GM19324 (cell line): ENCODE data around the gene PILRB.
"Not testable (repeated sequence)": the region's sequence is repeated elsewhere in the genome, so short reads cannot be mapped to it uniquely, and the experiment has no call there.

Source experiments
- ATAC-seq: cut with Tn5 transposase; IDR thresholded peaks from one replicate; pipeline ENCODE4 v1.9.1; 2021; ENCODE audit warnings: mild to moderate bottlenecking, moderate library complexity; ENCODE audit not compliant: unreplicated experiment, low FRiP score

Gene PILRB

DNA sequence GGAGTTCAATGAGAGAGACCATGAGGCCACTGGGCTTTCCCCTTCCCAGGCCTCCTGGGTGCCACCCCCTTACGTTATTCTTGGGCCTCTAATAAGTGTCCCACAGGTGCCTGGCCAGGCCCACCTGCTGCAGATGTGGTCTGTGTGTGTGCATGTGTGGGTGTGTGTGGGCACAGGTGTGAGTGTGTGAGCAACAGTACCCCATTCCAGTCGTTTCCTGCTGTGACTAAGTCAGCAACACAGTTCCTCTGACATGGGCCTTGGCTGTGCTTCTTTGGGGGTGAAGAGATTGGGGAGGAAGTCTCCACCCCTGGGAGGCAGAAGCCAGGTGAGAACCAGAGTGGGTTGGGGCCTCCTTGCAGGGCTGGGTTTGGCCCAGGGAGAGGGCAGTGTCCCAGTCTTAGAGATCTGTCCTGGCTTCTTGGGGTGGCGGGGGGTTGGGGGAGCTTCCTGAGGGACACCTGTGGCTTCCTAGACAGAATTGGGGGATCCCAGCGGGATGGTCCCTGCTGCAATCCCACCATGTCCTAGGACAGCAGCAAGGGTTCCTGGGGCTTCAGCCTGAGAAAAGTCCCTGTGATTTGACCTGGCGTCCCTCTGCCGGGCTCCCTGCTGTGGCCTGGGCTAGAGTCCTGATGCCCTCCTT lies 4.1 kb upstream of the PILRB start:
- ATAC-seq = no peak

DNA sequence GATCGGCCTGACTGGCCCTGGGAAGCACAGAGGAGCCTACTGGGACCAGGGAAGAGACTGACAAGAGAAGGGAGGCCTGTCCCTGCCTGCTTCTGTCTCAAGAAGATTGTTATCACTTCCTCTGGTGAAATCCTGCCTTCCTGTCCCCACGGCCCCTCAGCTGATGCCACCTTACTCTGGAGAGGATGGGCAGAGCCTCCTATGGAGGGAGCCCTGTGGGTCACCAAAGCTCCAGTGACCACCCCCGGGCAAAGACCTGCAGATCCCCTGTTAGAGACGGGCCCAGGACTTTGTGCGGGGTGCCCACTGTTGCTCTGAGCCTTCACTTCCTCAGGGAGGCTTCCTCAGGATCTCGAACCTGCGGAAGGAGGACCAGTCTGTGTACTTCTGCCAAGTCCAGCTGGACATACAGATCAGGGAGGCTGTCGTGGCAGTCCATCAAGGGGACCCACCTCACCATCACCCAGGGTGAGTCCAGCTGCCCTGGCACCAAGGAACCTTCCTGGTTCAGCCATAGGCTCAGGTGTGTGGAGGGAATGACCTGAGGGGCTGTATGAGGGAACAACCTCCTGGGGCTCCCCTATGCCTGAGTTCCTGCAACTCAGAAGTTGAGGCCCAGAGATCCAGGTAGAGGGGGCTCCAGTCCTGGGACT lies 1.4 kb upstream of the PILRB start:
- no peak for ATAC-seq

DNA sequence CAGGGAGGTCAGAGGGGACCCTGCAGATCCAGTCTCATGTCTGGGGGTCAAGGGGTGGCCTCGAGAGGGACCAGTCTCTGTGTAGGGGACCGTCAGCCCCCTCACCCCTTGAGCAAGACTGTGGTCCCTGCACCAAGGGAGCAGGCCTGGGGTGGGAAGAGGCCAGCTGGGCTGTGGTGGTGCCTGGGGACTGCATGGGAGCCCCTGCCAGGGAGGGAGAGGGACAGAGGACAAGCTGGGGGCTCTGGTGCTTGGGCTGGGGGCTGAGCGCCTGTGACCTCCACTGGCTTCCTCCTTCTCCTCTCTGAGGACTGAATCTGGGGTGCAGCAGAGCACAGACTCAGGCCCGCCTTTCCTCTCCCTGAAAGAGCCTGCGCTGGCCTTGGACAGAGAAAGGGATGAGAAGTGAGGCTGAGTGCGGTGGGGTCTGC lies 771 bp upstream of the PILRB start:
- no peak for ATAC-seq

DNA sequence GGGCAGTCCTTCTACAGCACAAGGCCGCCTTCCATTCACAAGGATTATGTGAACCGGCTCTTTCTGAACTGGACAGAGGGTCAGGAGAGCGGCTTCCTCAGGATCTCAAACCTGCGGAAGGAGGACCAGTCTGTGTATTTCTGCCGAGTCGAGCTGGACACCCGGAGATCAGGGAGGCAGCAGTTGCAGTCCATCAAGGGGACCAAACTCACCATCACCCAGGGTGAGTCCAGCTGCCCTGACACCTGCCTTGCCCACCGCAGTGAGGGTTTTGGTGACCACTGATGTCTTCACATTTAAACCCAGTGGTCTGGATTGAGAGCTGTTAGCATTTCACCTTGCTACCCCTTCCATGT lies 918 bp downstream of the PILRB start:
- ATAC-seq = no peak

DNA sequence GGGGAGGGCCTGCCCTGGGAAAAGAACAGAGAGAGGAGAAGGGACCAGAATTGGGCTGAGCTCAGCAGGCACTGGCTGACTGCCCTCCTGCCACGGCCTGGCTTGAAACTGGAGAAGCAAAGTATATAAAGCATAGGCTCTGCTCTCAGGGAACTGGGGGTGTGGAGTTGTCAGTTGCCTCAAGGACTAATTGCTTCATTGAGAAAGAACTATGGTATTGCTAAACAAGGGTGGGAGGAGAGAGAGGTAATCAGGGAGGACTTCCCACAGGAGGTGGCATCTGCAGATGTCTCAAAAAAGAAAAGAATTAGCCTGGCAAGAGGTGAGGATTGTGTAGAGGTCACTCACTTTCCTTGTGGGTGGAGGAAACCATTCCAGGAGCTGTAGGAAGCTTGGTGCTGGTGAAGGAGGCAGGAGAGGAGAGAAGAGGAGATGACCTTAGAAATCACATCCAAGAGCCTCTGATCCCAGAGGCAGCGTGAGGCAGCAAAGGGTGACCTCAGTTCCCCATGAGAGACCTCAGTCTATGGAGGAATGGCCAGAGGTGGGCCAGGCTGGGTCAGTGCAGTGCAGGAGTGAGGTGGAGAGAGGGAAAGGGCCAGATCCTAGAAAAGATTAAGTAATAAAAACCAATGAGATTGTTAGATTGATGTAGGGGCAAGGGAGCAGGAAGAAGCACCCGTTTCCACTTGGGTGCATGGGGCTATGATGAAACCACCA lies 2.4 kb downstream of the PILRB start:
- ATAC-seq = no peak

DNA sequence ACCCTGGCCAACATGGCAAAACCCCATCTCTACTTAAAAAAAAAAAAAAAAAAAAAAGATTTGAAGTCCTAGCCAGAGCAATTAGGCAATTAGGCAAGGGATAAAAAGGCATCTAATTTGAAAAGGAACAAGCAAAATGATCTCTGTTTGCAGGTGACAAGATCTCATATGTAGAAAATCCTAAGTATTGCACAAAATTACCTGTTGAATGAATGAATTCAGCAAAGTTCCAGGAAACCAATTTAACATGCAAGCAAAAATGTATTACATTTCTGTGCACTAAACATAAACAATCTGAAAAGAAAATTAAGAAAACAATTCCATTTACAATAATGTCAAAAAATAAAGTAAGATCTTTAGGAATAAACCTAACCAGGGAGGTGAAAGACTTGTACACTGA lies 5.2 kb downstream of the PILRB start:
- no peak for ATAC-seq

DNA sequence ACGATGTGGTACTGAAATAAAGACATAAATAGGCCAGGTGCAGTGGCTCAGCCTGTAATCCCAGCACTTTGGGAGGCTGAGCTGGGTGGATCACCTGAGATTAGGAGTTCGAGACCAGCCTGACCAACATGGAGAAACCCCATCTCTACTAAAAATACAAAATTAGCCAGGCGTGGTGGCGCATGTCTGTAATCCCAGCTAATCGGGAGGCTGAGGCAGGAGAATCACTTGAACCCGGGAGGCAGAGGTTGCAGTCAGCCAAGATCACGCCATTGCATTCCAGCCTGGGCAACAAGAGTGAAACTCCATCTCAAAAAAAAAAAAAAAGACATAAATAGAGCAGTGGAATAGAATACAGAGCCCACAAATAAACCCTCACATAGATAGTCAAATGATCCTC lies 5.9 kb downstream of the PILRB start:
- not testable (repeated sequence) for ATAC-seq

DNA sequence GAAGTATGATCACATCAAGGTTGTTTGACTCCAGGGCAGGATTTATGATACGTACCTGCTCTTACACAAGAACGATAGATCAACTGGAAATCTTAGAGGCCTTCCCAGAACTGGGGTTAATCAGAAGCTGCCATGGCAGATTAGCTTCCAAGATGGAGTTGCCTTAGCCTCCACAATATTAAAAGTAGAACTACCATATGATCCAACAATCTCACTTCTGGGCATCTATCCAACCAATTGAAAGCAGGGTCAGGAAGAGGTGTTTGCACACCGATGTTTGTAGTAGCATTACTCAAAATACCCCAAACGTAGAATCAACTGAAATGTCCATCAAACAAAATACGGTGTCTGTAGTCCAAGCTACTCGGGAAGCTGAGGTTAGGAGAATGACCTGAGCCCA lies 6.6 kb downstream of the PILRB start:
- ATAC-seq = no peak

DNA sequence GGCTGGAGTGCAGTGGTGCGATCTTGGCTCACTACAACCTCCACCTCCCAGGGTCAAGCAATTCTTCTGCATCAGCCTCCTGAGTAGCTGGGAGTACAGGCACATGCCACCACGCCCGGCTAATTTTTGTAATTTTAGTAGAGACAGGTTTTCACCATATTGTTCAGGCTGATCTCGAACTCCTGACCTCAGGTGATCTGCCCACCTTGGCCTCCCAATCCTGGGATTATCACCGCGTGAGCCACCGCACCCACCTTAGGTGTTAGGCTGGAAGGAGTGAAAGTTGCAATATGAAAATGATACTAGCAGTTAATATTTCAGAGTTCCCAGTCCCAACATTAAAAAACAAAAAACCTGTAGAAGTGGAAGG lies 8.1 kb downstream of the PILRB start:
- not testable (repeated sequence) for ATAC-seq

DNA sequence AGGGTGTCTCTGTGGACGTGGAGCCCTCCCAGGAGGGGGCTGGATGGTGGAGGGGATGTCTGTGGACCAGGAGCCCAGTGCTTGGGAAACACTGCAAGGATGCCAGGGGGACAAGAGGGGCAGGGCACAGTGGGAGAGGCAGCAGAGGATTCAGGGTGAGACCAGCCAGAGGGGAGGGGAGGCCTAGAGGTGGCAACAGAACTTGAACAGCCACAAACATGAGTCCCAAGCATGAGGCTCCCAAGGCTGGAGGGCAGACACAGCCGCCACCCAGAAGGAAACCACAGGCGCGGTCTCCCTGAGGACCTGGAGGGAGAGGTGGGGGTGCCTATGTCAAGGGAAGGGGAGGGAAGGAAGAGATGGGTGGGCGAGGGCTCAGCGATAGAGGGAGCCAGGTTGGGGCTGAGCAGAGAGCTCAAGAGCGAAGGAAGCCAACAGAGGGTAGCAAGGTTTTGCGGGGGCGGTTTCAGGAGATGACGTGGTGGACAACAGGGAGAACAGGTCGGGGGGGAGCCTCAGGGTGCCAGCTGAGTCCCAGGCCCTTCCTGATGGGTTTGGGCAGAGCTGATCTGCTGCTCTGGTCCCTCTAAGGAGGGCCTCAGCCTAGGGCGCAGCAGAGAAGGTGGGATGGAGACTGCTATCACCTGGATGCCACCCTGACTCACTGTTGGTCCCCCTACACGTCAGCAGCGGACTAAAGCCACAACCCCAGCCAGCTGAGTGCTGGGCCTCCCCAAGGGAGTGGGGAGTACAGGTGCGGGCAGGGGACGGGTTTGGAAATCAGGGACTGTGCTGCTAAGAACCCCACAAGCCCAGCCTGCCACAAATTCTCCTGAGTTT lies 8.7 kb downstream of the PILRB start:
- no peak for ATAC-seq

DNA sequence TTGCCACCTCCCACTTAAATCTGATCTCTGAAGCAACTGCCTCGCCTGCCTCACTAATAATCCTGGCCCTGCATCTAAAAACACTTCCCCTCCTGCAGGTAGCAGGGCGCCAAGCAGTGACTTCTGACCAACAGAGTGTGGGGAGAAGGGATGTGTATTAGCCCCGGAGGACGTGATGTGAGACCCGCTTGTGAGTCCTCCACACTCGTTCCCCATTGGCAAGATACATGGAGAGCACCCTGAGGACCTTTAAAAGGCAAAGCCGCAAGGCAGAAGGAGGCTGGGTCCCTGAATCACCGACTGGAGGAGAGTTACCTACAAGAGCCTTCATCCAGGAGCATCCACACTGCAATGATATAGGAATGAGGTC lies 9.3 kb downstream of the PILRB start:
- no peak for ATAC-seq

DNA sequence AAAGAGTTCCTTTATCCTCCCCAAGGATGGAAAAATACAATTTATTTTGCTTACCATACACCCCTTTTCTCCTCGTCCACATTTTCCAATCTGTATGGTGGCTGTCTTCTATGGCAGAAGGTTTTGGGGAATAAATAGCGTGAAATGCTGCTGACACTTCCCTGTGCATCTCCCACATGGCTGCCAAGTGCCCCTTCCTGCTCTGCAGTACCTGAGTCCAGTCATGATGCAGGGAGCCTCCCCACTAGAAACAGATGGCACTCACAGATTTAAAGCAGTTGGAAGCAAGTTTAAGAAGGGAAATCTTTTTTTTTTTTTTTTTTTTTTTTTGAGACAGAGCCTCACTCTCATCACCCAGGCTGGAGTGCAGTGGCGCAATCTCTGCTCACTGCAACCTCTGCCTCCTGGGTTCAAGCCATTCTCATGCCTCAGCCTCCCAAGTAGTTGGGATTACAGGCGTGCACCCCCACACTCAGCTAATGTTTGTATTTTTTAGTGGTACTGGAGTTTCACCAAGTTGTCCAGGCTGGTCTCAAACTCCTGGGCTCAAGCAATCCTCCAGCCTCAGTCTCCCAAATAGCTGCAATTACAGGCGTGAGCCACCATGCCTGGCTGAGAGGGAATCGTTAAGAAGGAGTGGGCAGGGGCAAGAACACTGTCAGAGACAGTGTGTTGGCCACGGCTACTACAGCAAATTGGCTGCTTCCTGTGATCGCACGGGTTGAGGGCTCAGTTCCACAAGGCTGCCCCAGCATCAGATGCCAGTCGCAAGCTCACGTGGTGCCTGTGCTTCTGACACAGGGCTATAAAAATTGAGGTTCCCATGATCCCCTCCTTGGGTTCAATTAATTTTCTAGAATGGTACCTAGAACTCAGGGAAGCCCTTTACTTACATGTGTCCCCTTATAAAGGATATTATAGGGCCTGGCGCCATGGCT lies 10.0 kb downstream of the PILRB start:
- no peak for ATAC-seq

DNA sequence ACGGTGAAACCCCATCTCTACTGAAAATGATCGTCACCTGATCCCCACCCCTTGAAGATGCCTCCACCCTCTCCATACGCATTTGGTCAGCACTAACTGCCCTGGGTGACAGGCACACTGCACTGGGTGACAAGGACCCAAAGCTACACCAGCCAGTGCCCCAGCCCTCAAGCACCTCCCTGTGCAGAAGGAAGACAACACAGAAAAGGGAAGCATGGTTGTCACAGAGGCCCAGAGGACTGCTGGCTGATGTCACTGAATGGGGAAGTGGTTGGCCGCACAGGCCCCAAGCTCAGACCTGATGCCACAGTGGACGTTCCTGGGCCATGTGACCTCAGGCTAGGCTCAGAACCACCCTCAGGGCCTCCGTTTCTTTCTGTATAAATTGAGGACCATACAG lies 11.2 kb downstream of the PILRB start:
- peak; percentile 50 for ATAC-seq

DNA sequence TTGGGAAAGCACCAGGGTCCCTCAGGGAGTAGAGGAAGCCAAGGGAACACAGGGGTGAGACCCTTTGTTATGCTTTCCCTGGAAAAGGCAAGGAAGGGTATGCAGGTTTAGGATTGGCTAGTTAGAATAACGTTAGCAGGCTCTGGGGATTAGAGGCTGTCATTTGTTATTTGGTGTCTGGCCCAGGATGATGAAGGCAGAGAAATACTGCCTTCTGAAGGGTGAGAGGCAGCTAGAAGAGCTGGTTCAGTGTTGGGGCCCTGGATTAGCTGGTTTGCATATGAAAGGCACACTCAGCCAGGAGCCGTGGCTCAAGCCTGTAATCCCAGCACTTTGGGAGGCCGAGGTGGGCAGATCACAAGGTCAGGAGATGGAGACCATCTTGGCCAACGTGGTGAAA lies 12.4 kb downstream of the PILRB start:
- no peak for ATAC-seq

DNA sequence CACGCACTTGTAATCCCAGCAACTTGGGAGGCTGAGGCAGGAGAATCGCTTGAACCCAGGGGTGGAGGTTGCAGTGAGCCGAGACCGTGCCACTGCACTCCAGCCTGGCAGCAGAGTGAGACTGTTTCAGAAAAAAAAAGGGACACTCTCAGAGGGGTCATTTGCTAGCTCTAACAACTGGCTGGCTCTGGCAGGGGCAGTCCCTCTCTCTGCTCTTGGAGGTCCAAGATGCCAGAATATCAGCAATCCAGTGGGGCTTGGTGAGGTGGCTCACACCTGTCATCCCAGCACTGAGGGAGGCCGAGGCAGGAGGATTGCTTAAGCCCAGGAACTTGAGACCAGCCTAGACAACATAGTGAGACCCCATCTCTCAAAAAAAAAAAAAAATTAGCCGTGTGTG lies 12.8 kb downstream of the PILRB start:
- ATAC-seq = no peak

DNA sequence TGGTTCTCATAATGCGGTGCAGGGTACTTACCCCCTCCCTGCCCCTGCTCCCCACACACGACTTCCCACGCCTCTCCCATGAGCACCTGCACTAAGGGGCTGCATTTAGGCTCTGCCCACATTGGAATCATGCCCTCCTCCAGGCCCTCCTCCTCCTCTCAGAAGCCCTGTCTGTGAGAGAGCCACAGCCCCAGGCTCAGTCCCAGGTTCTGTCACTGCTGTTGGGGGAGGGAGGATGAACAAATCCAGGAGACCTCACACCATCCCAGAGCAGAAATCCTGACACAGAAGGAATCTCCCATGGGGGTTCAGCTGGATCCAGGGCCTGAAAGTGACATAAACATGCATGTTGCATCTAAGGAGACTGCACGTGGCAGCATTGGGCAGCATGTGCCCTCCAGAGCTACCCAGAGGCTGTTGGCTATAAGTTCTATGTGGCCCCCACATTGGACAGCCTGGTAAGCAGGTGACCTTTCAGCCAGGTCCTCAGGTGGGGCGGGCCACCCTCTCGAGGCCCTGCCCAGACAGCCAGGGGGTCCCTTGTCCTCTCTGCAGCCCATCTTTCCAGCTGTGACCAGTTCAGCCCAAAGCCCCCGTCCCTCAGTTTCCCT lies 13.7 kb downstream of the PILRB start:
- no peak for ATAC-seq

DNA sequence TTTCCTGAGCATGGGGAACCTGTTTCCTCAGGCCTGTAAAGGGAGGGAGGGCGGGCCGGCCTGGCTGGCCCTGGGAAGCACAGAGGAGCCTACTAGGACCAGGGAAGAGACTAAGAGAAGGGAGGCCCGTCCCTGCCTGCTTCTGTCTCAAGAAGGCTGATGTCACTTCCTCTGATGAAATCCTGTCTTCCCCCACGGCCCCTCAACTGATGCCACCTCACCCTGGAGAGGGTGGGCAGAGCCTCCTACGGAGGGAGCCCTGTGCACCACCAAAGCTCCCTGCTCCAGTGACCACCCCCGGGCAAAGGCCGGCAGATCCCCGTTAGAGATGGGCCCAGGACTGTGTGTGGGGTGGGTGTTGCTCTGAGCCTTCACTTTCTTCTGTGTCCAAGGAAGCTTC lies 14.3 kb downstream of the PILRB start:
- no peak for ATAC-seq

DNA sequence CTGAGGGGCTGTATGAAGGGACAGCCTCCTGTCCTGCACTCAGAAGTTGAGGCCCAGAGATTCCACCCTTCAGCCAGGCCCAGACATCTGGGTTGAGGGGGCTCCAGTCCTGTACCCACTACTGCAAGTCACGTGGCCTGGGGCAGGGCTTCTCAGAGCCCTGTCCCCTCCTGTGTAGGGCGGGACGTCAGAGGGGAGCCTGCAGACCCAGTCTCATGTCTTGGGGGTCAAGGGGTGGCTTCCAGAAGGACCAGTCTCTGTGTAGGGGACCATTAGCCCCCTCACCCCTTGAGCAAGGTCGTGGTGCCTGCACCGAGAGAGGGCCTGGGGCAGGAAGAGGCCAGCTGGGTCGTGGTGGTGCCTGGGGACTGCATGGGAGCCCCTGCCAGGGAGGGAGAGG lies 14.8 kb downstream of the PILRB start:
- no peak for ATAC-seq

DNA sequence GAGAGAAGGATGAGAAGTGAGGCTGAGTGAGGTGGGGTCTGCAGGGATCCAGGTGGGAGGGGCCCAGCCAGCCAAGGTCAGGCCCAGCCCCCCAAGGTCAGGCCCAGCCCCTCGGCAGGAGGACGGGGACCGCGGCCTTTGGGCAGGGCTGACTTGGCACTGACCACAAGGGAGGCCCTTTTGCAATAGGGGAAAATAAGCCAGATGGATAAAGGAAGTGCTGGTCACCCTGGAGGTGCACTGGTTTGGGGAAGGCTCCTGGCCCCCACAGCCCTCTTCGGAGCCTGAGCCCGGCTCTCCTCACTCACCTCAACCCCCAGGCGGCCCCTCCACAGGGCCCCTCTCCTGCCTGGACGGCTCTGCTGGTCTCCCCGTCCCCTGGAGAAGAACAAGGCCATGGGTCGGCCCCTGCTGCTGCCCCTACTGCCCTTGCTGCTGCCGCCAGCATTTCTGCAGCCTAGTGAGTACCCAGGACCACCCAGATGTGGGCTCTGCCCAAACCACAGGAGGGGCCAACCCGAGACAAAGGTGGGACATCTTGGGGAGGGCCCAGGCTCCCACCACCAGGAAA lies 15.4 kb downstream of the PILRB start, which contains the start of gene PILRA:
Gene PILRA (plus strand): TSS at position 227 of the 571 bp plus-strand sequence. CDS start 170 bp downstream, at position 397.
- no peak for ATAC-seq
